HG02870 (cell line): ENCODE data around the gene MTCH2.
"Not testable (repeated sequence)": the region's sequence is repeated elsewhere in the genome, so short reads cannot be mapped to it uniquely, and the experiment has no call there.

ENCODE experiments used
- ATAC-seq: cut with Tn5 transposase; IDR thresholded peaks from one replicate; pipeline ENCODE4 v1.9.1; 2021; ENCODE audit warnings: mild to moderate bottlenecking, moderate library complexity; ENCODE audit not compliant: unreplicated experiment

MTCH2 gene

DNA sequence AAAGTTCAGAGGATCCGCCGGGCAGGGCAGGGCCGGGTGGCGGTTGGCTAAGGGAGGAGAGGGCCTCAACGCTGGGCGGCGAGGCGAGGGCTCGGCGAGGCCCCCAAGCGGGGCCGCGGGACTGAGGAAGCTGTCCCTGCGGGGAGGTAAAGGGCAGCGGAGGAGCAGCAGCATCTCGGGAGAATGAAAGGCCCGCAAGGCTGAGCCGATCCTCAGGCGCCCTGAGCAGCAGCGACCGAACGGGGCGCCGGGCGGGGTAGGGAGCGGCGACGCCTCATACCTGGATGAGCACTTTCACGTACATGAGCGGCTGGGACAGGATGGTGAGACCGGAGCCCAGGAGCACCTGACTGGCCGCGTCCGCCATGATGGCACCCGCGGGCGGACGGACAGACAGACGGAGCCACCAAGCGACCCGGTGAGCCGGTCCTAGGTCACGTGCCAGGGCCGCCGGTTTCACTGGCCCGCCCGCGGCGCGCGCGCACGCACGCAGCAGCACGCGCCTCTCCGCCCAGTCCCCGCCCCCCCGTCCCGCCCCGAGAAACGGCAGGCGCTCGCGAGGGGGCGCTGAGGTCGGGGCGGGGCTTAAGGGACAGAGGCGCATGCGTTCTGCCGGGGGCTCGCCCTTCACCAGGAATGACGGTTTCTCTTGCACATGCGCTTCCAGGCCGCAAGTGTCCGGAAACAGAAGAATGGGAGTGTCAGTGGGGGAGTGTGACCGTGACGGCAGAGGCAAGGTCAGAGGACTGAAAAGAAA lies at the start of gene MTCH2:
MTCH2 (minus strand) TSS at position 461 of the 757 bp plus-strand sequence; CDS start at position 367, 94 bp downstream.
- peak; percentile 89 for ATAC-seq

GRCh38 chr11:47691979-47692378 lies 49.6 kb upstream of the MTCH2 start:
- ATAC-seq, result no peak

DNA sequence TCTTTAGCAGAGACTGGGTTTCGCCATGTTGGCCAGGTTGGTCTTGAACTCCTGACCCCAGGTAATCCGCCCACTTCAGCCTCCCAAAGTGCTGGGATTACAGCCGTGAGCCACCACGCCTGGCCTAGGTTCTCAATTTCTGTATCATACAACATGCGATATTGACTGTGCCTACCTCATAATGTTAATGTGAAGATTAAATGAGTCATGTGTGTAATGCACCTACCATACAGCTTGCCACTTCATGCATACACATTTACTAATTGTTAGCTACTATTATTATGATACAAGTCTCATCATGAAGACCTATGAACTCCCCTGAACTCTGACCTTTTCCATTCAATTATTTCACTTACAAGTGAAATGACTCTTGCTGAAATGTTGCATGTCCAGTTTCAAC lies 47.1 kb upstream of the MTCH2 start:
- no peak for ATAC-seq

GRCh38 chr11:47688991-47689390 lies 46.6 kb upstream of the MTCH2 start:
- no peak for ATAC-seq

GRCh38 chr11:47688111-47688510 lies 45.8 kb upstream of the MTCH2 start:
- no peak for ATAC-seq

GRCh38 chr11:47686704-47687103 lies 44.3 kb upstream of the MTCH2 start:
- not testable (repeated sequence) for ATAC-seq

DNA sequence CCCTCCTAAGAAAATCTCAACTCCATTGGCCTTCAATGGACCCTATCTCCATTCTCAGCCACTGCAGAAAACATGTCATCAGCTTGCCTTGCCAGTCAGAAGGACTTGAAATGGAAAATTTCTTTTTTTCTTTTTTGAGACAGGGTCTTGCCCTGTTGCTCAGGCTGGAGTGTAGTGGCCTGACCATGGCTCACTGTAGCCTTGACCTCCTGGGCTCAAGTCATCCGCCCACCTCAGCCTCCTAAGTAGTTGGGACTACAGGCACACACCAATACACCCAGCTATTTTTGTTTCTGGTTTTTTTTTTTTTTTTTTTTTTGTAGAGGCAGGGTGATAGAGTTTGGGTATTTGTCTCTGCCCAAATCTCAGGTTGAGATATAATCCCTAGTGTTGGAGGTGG lies 43.8 kb upstream of the MTCH2 start:
- no peak for ATAC-seq

GRCh38 chr11:47675851-47676250 lies 33.5 kb upstream of the MTCH2 start:
- ATAC-seq, result no peak

DNA sequence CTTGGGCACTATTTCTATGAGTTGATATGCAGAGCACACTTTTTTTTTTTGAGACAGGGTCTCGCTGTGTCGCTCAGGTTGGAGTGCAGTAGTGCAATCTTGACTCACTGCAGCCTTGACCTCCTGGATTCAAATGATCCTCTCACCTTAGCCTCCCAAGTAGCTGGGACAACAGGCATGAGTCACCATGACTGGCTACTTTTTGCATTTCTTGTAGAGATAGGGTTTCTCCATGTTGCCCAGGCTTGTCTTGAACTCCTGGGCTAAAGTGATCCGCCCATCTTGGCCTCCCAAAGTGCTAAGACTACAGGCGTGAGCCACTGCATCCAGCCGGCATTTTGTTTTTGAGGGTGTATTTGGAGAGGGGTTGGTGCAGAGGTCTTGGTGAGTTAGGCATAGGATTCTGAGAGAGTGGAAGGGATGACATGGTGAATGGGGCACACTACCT lies 29.9 kb upstream of the MTCH2 start:
- ATAC-seq, result no peak

GRCh38 chr11:47669856-47670255 lies 27.5 kb upstream of the MTCH2 start:
- no peak for ATAC-seq

DNA sequence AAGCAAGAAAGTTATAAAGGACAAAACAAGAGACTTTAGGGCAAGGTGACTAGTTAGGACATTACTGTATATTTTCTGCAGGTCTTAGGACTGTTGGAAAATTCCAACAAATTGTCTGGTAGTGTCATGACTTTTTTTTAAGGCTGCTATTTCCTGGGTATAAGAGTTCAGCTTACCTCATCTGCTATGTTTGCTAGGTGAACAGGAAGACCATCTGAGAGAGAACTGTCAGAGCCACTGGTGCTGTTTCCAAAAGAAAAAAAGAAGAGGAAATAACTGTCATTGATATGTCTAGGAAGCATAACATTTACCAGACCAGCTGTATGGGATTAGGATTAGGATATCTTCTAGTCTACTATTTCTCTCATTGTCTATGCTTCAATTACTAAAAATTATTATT lies 26.3 kb upstream of the MTCH2 start:
- no peak for ATAC-seq

DNA sequence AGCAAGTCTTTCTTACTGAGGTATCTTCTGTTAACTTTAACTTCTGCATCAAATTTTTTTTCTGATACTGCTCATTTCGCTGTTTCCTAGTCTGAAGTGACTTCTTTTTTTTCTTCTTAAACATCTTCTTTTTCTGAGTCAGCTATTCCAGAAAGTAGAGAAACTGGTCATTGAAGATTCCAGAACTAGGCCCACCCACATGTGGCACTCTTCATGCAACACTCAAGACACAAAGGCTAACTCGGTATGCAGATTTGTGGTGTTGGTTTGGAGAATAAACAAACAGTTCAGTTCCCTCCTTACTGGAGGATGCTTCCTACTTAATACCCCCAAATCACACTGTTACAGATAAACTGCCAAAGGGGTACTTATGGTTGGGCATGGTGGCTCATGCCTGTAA lies 25.2 kb upstream of the MTCH2 start:
- ATAC-seq, result no peak

GRCh38 chr11:47667135-47667534 lies 24.8 kb upstream of the MTCH2 start:
- ATAC-seq, result no peak

DNA sequence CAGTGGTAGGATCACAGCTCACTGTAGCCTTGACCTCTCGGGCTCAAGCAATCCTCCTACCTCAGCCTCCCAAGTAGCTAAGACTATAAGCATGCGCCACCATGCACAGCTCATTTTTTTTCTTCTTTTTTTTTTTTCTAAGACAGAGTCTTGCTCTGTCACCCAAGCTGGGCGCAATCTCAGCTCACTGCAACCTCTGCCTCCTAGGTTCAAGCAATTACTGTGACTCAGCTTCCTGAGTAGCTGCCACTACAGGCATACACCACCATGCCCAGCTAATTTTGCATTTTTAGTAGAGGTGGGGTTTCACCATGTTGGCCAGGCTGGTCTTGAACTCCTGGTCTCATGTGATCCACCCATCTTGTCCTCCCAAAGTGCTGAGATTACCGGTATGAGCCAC lies 22.6 kb upstream of the MTCH2 start:
- ATAC-seq, result not testable (repeated sequence)

DNA sequence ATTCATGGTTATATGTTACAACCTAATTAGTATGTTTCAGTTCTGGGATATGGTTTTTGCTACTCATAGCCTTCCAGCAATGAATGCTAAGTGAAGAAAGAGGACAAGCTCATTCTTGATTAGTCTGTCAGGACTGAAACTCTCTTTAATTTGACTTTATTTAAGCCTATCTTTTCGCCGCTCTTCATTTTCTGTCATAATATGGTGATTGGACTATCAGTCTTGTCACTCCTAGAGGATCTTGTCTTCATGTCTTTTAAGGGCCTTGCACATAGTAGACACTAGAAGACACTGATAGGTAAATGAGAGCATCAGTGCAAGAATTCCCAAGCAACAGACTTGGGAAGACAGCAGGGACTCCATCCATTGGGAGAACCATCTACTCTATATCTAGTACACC lies 18.9 kb upstream of the MTCH2 start:
- no peak for ATAC-seq

DNA sequence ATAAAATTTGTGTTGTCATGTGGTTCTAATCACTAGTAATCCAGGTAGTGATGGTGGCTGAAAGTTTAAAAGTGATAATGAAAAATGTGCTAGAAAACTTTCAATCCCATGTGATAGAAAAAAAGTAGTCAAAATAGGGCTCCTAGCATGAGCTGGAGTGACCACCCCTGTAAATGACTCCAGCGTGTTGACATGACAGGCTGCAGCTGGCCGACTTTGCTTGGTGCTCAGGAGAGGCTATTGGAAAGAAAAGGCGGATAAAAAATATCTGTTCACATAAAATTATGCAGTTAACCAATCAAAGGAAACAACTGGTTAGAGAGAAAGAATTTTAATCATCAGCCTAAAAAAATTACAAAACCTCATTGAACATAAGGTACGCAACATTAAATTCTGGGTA lies 16.9 kb upstream of the MTCH2 start:
- ATAC-seq, result no peak

GRCh38 chr11:47656260-47656885 lies 14.0 kb upstream of the MTCH2 start:
- ATAC-seq, result no peak

DNA sequence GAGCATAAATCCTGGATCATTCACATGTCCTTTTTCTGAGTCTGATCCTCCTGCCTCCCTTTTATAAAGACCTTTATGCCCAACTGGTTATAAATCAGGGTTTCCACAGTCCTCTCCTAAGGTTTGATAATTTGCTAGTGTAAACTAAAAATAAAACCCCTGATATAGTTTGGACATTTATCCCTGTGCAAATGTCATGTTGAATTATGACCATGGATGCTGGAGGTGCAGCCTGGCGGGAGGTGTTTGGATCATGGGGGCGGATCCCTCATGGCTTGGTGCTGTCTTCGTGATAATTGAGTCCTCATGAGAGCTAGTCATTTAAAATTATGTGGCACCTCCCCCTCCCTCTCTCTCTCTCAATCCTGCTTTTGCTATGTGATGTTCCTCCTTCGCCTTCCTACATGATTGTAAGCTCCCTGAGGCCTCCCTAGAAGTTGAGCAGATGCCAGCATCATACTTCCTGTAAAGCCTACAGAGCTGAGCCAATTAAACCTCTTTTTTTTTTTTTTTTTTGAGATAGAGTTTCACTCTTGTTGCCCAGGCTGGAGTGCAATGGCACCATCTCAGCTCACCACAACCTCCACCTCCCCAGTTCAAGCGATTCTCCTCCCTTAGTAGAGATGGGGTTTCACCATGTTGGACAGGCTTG lies 9.6 kb upstream of the MTCH2 start:
- no peak for ATAC-seq

DNA sequence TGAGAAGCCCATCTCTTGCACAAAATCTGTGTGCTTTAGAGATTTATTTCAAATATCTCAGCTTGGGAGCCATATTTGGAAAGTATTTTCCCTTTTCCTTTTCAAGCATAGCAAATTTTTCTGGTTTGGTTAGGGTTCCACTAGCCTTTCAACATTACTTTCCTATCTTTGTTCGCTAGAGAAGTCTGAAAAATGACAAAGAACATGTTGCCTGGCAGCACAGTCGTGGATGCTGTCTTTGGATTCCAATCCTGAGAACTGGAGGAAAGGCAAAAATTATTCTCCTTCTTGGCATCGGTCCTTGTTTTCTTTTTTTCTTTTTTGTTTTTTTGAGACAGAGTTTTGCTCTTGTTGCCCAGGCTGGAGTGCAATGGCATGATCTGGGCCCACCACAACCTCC lies 6.9 kb upstream of the MTCH2 start:
- ATAC-seq, result no peak

DNA sequence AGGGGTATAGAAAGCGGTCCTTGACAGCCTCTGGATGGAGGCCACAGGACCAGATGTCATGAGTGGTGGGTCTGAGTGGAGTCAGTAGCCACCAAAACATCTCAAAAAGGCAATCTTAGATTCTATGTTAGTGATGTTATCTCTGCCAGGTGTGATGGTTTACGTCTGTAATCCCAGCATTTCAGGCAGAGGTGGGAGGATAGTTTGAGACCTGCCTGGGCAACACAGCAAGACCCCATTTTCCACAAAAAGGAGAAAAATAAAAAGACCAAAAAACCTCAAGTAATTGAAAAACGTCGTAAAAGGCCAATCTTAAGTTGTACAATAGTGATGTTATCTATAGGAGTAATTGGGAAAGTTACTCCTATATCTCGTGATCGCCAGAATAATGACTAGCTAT lies 3.7 kb upstream of the MTCH2 start:
- ATAC-seq, result no peak

DNA sequence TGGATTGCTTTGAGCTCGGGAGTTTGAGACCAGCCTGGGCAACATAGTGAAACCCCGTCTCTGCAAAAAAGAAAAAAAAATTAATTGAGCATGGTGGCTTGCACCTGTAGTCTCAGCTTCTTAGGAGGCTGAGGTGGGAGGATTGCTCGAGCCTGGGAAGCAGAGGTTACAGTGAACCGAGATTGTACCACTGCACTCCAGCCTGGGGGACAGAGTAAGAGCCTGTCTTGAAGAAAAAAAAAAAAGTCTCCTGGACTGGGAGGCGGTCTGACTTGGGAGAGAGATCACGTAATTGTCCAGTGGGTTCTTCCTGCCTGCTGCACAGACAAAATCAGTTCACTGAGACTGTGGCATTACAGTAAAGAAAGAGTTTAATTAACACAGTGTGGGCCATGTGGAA lies 3.1 kb upstream of the MTCH2 start:
- no peak for ATAC-seq

DNA sequence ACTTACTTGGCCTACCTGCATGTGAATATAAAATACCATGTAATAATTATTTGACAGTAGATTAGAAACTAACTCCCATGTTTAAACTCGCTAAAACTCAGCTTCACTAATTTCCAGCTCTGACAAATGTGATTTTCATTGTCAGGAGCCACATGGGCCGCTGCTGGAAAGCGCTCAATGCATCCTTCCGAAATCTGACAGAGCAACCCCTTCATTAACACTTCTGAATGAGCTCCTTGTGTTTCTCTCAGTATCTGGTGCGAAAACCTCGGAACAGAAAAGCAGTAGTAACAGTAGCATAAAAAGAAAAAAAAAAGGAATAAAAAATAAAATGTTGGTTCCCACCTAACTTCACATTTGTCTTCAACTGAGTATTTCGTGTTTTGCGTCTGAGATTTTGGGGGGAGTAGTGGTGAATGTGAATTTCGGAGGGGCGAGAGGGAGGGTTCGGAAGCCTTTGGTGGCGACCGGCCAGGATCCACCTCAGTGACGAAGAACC lies 710 bp downstream of the MTCH2 start:
- no peak for ATAC-seq
